ENCODE data around the gene LILRA2.
"Not testable (repeated sequence)": the region's sequence is repeated elsewhere in the genome, so short reads cannot be mapped to it uniquely, and the experiment has no call there.

- TF ChIP-seq, protein P1, sequence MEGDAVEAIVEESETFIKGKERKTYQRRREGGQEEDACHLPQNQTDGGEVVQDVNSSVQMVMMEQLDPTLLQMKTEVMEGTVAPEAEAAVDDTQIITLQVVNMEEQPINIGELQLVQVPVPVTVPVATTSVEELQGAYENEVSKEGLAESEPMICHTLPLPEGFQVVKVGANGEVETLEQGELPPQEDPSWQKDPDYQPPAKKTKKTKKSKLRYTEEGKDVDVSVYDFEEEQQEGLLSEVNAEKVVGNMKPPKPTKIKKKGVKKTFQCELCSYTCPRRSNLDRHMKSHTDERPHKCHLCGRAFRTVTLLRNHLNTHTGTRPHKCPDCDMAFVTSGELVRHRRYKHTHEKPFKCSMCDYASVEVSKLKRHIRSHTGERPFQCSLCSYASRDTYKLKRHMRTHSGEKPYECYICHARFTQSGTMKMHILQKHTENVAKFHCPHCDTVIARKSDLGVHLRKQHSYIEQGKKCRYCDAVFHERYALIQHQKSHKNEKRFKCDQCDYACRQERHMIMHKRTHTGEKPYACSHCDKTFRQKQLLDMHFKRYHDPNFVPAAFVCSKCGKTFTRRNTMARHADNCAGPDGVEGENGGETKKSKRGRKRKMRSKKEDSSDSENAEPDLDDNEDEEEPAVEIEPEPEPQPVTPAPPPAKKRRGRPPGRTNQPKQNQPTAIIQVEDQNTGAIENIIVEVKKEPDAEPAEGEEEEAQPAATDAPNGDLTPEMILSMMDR (IDR thresholded peaks at IDR 0.05; ENCODE audit: borderline replicate concordance, extremely low read depth, low read length, poor library complexity, severe bottlenecking): not testable (repeated sequence)
- not testable (repeated sequence) for TF ChIP-seq EZH2 (IDR thresholded peaks at IDR 0.05; ENCODE audit: borderline replicate concordance, low read depth, low read length, severe bottlenecking)
Observed at GRCh38 chr19:54571715-54572615, 1.6 kb upstream of the LILRA2 start.

All from DND-41 (cell line).